ENCODE results near the gene C14orf132.
"Not testable (repeated sequence)": the region's sequence is repeated elsewhere in the genome, so short reads cannot be mapped to it uniquely, and the experiment has no call there.

Gene C14orf132

DNA sequence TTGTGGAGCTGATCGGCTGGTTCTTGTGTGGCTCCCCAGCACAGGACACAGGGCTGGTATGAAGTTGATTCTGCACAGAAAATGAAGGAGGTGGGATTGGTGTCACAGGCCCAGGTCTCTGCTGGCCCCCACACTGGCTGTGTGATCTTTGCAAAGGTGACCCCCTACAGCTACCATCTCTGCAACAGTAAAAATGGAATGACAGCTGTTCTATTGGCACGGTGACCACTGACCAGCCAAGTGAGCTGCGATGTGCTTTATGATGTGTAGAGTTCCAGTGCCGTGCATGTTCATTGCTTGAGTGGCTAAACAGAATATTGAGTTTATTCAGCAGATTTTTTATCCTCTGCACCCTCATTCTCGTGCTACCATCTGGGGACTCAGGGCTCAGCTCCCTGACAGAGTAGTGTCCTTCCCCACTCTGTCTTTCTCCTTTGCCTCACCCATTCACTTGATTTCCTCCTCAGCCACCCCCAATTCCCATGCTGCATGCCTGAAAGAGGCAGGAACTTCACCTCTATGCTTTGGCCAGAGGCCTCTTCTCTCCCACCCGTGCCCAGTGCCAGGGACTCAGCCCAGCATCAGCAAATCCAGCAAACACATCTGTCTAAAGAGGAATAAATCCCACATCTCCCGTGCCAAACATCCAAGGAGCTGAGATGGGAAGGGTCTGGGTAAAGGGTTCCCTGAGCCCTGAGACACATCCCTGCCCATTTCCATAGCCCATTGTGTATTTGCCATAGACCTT is 21.2 kb downstream of the C14orf132 start:
- DNase-seq, result no peak

- no peak for DNase-seq
Observed at GRCh38 chr14:96062010-96062409, 22.8 kb downstream of the C14orf132 start.

- no peak for DNase-seq
Observed at GRCh38 chr14:96062506-96062905, 23.3 kb downstream of the C14orf132 start.

GRCh38 chr14:96064866-96065265 is 25.7 kb downstream of the C14orf132 start:
- no peak for DNase-seq

DNA sequence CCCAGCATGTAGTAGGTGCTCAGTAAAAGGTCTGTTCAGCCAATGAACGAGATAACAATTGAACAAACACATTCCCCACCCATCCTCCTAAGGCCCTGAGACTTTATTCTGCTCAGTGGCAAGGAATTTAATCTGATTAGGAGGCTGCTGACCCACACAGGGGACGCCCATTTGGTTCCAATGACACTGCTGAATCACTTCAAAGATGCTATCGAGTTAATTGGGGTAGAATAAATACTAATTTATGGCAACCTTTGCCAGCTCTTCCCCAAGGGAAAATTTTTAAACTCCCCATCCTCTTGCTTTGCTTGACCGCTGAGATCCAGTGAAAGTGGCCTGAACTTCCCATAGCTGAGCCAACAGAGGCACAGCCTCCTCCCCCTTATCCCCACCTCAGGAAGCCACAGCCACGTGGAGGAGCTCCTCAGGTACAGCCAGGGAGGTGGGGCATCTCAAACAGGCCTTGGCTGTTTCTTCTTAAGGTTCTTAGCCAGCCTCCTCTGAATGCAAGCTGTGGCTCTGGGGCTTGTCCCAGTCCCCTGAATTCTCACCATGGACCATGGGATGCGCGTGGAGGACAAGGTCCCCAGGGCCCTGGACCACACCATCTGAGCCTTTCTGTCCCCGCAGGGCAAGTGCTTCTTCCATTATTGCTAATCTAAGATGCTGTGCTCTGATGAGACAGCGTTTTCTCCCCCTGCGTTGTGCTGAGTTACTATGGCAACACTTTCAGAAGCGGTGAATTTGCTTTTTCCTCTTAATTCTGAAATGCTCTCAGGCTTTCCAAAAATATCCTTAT is 26.7 kb downstream of the C14orf132 start:
- DNase-seq, result no peak

DNA sequence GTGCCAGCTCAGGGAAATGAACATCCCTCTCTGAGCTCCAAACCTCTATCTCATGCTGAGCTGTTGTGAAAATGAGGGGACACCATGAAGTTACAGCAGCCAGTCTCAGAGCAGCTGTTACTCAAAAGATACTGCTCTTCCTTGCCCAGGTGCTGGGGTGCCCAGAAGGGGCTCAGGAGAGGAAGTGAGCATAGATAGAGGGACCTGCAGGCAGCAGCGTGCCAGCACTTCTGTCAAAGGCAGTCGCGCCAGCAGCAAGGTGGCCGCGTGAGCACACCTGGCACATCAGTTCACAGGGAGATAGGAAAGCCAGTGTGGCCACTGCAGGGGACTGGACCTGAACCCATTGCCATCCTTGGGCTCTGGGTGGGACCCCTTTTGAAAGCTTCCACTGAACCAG is 27.8 kb downstream of the C14orf132 start:
- no peak for DNase-seq

- no peak for DNase-seq
Observed at GRCh38 chr14:96067985-96068930, 29.1 kb downstream of the C14orf132 start.

DNA sequence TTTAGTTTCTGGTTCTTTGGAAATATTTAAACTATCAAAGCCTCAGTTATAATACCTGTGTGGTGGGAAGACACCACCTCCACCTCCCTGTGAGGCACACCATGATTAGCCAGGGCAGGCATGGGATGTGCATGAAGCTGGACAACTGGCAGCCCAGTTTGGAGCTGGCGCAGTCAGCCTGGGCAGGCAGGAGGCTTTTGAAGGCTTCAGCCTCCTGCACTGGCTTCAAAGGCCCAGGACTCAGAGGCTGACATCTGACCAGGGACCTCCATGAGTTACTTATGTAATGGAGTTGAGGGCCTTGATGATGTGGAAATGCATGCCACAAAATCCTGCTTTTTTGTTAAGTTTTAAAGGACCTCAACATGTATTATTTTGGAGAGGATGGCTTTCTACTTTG is 30.3 kb downstream of the C14orf132 start:
- DNase-seq, result no peak

GRCh38 chr14:96071561-96071960 is 32.4 kb downstream of the C14orf132 start:
- no peak for DNase-seq

DNA sequence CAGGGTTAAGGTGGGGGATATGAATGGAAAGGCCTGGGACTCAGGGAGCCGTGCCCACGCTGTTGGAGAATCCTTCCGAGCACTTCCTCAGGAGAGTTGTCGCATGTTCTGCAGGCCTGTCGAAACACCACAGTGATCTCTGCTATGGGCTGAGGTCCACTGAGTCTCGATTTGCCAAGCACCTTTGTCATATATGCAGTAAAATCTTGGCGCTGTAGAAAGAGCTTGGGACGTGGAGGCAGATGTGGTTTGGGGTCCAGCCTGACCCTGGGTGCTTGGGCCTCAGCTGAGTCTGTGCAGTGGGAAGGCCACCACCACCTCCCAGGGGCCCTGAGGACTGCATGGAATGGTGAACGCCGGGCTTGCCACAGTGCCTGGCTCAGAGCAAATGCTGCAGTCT is 32.9 kb downstream of the C14orf132 start:
- DNase-seq, result no peak

- no peak for DNase-seq
Observed at GRCh38 chr14:96072746-96073145, 33.6 kb downstream of the C14orf132 start.

DNA sequence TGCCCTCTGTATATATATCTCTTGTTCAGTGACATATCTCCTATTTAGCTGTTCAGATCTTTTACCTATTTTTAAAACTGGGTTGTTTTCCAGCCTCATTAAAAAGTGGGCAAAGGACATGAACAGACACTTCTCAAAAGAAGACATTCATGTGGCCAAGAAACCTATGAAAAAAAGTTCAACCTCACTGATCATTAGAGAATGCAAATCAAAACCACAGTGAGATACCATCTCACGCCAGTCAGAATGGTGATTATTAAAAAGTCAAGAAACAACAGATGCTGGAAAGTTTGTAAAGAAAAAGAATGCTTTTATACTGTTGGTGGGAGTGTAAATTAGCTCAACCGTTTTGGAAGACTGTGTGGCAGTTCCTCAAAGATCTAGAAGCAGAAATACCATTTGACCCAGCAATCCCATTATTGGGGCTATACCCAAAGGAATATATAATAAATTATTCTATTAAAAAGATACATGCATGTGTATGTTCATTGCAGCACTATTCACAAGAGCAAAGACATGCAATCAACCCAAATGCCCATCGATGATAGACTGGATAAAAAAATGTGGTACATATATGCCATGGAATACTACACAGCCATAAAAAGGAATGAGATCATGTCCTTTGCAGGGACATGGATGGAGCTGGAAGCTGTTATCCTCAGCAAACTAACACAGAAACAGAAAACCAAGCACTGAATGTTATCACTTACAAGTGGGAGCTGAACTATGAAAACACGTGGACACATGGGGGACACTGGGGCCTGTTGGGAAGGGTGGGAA is 34.3 kb downstream of the C14orf132 start:
- not testable (repeated sequence) for DNase-seq

DNA sequence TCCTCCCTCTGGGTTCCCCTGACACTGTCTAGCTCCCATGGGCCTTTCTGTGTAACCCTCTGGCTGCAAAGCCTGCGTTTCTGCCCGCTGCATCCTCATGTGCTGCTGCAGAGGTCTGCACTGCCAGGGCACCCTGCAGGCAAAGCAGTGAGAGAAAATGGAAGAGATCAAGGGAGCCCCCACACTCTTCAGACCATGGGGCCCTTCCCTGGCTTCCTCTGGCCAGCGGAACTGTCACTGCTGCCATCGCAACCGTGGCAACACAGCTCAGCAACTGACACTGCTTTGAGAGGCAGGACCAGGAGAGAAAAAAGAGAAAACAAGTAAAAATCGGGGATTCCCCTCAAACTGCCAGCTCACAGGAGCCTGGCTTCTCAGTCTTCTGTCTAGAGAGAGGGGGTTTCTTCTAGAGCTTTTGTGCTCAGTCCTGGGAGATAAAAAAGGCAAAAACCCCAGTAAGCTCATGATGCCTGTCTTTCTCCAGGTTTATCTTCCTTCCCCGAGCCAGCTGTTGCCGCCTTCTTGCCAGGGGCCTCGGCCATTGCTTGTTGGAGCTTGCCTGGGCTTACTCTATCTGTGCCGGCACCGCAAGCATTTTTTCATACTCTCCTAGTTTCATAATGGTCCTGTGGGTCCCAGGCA is 38.9 kb downstream of the C14orf132 start:
- DNase-seq, result no peak

DNA sequence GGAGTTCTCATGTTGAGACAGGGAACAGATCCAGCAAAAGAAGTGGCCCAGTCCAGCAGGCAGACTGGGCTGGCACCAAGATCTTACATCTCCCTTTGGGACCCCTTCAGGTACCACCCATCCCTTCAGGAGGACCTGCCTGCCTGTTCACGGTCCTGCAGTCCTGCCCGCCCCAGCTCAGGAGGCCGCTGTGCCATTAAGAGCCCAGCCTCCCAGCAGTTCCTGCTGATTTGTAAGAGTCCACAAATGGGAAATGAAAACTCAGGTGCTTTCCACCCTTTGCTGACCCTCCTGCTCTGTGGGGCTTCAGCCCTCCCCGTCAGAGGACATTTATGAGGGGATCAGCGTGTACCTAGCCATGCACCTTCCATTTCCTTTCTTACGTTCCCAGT is 39.5 kb downstream of the C14orf132 start:
- DNase-seq, result no peak

GRCh38 chr14:96079066-96079465 is 39.9 kb downstream of the C14orf132 start:
- no peak for DNase-seq

GRCh38 chr14:96080571-96080970 is 41.4 kb downstream of the C14orf132 start:
- no peak for DNase-seq

DNA sequence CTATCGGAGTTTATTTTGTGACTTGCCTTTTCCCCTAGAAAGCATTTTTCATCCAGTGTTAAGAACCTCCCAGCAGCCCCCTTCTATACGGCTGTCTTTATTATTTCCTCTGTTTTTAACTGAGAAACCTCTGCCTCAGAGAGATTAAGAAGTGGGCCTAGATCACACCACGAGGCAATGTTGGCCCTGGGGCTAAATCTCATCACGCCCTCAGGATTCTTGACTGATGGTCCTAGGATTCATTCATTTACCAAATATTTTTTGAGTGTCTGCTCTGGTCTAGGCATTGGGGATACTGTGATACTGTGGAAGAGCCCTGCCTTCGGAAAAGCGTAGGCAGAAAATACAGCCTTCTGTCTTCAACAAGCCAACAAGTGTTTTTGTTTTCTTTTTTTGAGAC is 42.1 kb downstream of the C14orf132 start:
- no peak for DNase-seq

GRCh38 chr14:96081767-96082400 is 42.7 kb downstream of the C14orf132 start:
- DNase-seq, result no peak

- no peak for DNase-seq
Observed at GRCh38 chr14:96082420-96083300, 43.5 kb downstream of the C14orf132 start.

- DNase-seq, result peak; percentile 66
Observed at GRCh38 chr14:96083667-96084320, 44.6 kb downstream of the C14orf132 start.

Data from COR-L47 (cell line).